Measurements from ENCODE around the gene IRF1. TPM values are rescaled to one million over a fixed set of nuclear protein-coding genes. Genes with fewer than 3 reads are reported as not detected.

Gene IRF1
- total RNA-seq, 1 experiment from 2014 or later: 4.8 TPM

DNA sequence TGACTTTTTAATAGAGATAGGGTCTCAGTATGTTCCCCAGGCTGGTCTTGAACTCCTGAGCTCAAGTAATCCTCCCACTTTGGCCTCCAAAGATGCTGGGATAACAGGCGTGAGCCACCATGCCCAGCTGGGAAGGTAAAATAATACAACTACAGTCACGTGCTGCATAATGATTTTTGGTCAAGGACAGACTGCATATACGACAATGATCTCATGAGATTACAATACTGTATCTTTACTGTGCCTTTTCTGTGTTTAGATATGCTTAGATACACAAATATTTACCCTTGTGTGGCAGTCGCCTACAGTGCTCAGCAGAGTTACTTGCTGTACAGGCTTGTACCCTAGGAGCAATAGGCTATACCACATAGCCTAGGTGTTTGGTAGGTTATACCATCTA, 14.2 kb upstream of the IRF1 start:
- H3K36me3 ChIP-seq (ENCODE audit: insufficient read depth, low read length): no peaks in the 10 kb centered on the region
- H3K9ac ChIP-seq (ENCODE audit: low read length): no peak overlapping the region
- H2AFZ ChIP-seq (ENCODE audit: low read length): no peak overlapping the region
- no peaks in the 10 kb centered on the region for H3K9me2 ChIP-seq (replicated peaks; ENCODE audit: insufficient read depth, low read length)
- no peak overlapping the region for H3K27ac ChIP-seq (ENCODE audit: low read length)
- peaks cover 3% of the 10 kb centered on the region; the same call in 1 of the 2 replicates for H3K4me1 ChIP-seq (ENCODE audit: low read length)
- H3K9me3 ChIP-seq (ENCODE audit: low read length): no peaks in the 10 kb centered on the region
- no peaks in the 10 kb centered on the region for H4K20me1 ChIP-seq (ENCODE audit: insufficient read depth, low read depth, low read length)
- no peaks in the 10 kb centered on the region for H3K27me3 ChIP-seq (ENCODE audit: low read length)
- H3K4me2 ChIP-seq (ENCODE audit: low read depth, low read length, poor library complexity, severe bottlenecking): no peak overlapping the region
- DNase-seq: no peak
- H3K79me2 ChIP-seq (ENCODE audit: low read length): no peaks in the 10 kb centered on the region
- no peak overlapping the region for H3K4me3 ChIP-seq (ENCODE audit: low read length)

DNA sequence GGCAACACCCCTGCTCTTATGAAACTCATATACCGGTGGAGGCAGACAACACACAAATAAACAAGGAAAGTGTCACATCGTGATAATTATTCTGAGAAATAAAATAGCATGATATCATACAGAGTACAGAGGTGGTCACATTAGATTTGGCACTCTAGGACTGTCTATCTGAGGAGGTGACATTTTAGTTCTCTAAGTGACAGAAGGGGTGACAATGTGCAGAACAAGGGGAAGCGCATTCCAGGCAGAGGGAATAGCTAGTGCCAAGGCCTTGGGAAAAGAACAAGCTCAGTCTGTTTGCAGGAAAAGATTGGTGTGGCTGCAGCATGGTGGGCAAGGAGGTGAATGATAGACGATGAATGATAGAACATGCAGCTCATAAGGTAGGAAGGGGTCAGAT, 12.7 kb upstream of the IRF1 start:
- H3K27me3 ChIP-seq (ENCODE audit: low read length): no peaks in the 10 kb centered on the region

DNA sequence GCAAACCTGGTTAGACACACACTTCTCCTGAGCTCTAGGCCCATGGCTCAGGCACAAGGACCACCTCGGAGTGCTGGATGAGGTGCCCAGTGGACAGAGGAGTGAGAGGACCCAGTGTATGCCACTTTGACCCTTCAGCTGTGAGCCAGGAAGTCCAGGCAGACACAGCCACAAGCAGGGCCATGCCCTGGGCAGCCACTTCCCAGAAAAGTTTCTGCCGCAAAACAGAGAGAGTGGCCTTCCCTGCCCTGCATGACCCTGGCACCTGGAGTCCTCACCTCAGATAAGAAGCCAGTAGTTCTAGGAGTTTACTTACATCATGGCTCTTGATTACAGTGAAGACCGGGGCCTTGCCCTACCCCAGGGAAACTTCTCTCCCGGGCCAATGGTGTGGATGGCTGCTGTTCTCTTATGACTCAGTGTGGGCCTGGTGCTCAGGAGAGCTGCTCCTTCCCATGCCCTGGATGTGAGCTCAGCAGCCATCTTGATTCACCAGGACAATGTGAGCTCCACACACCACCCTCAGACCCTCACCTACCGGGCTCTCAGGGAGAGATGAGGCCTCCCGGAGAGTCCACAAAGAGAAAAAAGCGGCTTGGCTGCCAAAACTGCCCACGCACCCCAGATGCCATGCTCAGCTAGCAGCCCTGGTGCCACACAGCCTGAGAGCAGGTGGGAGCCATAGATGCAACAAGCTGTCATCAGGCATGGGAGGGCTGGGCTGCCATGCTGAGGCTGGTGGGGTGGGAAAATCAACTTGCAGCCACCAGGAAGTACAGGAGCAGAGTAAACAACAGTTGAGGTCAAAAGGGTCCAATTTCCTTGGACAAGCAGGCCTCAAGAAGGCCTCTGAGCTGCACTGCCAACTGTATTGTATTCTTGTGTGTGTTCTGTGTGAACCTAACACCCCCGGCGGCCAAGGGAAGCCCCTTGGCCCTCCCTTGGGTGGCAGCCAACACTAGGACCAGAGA, 11.7 kb upstream of the IRF1 start:
- no peak for DNase-seq
- Histone ChIP-seq H3K27ac (ENCODE audit: low read length) (no peak overlapping the region), H3K27me3 (ENCODE audit: low read length) (no peaks in the 10 kb centered on the region), H3K4me3 (ENCODE audit: low read length) (no peak overlapping the region), H3K4me1 (ENCODE audit: low read length) (peaks cover 4% of the 10 kb centered on the region), H4K20me1 (ENCODE audit: insufficient read depth, low read depth, low read length) (no peaks in the 10 kb centered on the region; the same call in 1 of the 2 replicates), H3K9me2 (replicated peaks; ENCODE audit: insufficient read depth, low read length) (no peaks in the 10 kb centered on the region), H3K9me3 (ENCODE audit: low read length) (no peaks in the 10 kb centered on the region), H2AFZ (ENCODE audit: low read length) (no peak overlapping the region), H3K4me2 (ENCODE audit: low read depth, low read length, poor library complexity, severe bottlenecking) (no peak overlapping the region), H3K36me3 (ENCODE audit: insufficient read depth, low read length) (no peaks in the 10 kb centered on the region), H3K79me2 (ENCODE audit: low read length) (no peaks in the 10 kb centered on the region), H3K9ac (ENCODE audit: low read length) (no peak overlapping the region)

More for the DNA sequence above, 12.7 kb upstream of the IRF1 start:
- H3K9ac ChIP-seq (ENCODE audit: low read length): no peak overlapping the region
- H3K4me1 ChIP-seq (ENCODE audit: low read length): peaks cover 3% of the 10 kb centered on the region; the same call in 1 of the 2 replicates
- H3K36me3 ChIP-seq (ENCODE audit: insufficient read depth, low read length): no peaks in the 10 kb centered on the region
- H3K27ac ChIP-seq (ENCODE audit: low read length): no peak overlapping the region
- DNase-seq: no peak
- H3K4me3 ChIP-seq (ENCODE audit: low read length): no peak overlapping the region
- no peak overlapping the region for H2AFZ ChIP-seq (ENCODE audit: low read length)
- H3K4me2 ChIP-seq (ENCODE audit: low read depth, low read length, poor library complexity, severe bottlenecking): no peak overlapping the region
- no peaks in the 10 kb centered on the region; the same call in 1 of the 2 replicates for H4K20me1 ChIP-seq (ENCODE audit: insufficient read depth, low read depth, low read length)
- no peaks in the 10 kb centered on the region for H3K9me2 ChIP-seq (replicated peaks; ENCODE audit: insufficient read depth, low read length)
- H3K79me2 ChIP-seq (ENCODE audit: low read length): no peaks in the 10 kb centered on the region
- no peaks in the 10 kb centered on the region for H3K9me3 ChIP-seq (ENCODE audit: low read length)

DNA sequence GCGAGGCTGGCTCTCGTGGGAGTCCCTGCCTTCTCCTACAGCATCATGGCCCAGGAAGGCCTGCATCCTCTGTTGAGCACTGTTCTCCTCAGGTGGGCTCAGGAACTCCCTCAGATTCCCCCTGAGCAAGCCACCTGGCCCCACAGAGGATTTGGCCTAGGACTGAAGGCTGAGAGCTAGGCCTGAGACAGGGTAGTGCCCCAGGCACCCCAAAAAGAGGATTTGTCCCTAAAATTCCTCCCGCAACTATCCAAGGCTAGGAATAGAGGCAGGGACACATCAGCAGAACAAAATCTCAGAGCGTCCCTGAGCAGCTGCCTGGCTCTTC, 11.0 kb upstream of the IRF1 start:
- Histone ChIP-seq H3K4me2 (ENCODE audit: low read depth, low read length, poor library complexity, severe bottlenecking) (no peak overlapping the region), H3K9me3 (ENCODE audit: low read length) (no peaks in the 10 kb centered on the region), H3K27ac (ENCODE audit: low read length) (no peak overlapping the region), H3K9ac (ENCODE audit: low read length) (no peak overlapping the region), H3K36me3 (ENCODE audit: insufficient read depth, low read length) (no peaks in the 10 kb centered on the region), H3K4me1 (ENCODE audit: low read length) (peaks cover 10% of the 10 kb centered on the region), H2AFZ (ENCODE audit: low read length) (no peak overlapping the region), H3K4me3 (ENCODE audit: low read length) (no peak overlapping the region), H3K79me2 (ENCODE audit: low read length) (no peaks in the 10 kb centered on the region), H3K9me2 (replicated peaks; ENCODE audit: insufficient read depth, low read length) (no peaks in the 10 kb centered on the region), H3K27me3 (ENCODE audit: low read length) (no peaks in the 10 kb centered on the region), H4K20me1 (ENCODE audit: insufficient read depth, low read depth, low read length) (no peaks in the 10 kb centered on the region; the same call in 1 of the 2 replicates)
- no peak for DNase-seq

DNA sequence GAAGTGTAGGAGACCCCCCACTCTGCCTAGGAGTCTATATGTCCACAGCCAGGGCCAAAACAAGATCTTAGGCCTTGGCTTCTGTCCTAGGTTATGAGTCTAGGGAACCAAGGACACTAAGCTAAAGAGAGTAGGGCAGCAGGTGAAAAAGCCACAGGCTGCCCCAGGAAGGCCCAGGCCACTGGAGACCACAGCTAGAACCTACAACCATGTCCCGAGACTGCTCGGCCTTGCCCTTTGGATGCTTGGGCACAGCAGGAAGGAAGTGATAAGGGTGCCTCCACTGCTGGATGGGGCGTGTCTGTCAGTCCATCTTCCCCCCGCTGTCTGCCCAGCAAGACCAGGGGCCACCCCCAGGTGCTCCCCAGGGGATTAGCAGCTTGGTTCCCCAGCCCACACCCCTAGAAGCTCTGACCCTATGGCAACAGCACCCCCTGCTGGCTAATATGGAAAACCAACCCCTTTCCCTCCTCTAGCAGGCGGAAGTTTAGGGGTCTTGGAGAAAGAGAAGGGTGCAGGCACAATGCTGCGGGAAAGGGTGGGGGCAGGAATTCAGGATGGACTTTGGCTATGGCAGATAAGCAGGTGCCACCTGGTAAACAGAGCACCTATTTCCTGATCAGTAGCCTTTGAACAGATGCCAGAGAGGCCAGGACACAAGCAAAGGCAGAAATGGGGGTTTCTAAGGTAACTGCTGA, 10.5 kb upstream of the IRF1 start:
- no peaks in the 10 kb centered on the region for H3K79me2 ChIP-seq (ENCODE audit: low read length)
- H2AFZ ChIP-seq (ENCODE audit: low read length): no peak overlapping the region
- H4K20me1 ChIP-seq (ENCODE audit: insufficient read depth, low read depth, low read length): no peaks in the 10 kb centered on the region; the same call in 1 of the 2 replicates
- no peaks in the 10 kb centered on the region for H3K9me2 ChIP-seq (replicated peaks; ENCODE audit: insufficient read depth, low read length)
- no peaks in the 10 kb centered on the region for H3K9me3 ChIP-seq (ENCODE audit: low read length)
- no peaks in the 10 kb centered on the region for H3K27me3 ChIP-seq (ENCODE audit: low read length)
- H3K4me2 ChIP-seq (ENCODE audit: low read depth, low read length, poor library complexity, severe bottlenecking): no peak overlapping the region
- H3K4me1 ChIP-seq (ENCODE audit: low read length): peaks cover 15% of the 10 kb centered on the region
- H3K36me3 ChIP-seq (ENCODE audit: insufficient read depth, low read length): no peaks in the 10 kb centered on the region
- peak; percentile 90 for DNase-seq
- no peak overlapping the region for H3K4me3 ChIP-seq (ENCODE audit: low read length)
- H3K9ac ChIP-seq (ENCODE audit: low read length): no peak overlapping the region
- H3K27ac ChIP-seq (ENCODE audit: low read length): no peak overlapping the region

DNA sequence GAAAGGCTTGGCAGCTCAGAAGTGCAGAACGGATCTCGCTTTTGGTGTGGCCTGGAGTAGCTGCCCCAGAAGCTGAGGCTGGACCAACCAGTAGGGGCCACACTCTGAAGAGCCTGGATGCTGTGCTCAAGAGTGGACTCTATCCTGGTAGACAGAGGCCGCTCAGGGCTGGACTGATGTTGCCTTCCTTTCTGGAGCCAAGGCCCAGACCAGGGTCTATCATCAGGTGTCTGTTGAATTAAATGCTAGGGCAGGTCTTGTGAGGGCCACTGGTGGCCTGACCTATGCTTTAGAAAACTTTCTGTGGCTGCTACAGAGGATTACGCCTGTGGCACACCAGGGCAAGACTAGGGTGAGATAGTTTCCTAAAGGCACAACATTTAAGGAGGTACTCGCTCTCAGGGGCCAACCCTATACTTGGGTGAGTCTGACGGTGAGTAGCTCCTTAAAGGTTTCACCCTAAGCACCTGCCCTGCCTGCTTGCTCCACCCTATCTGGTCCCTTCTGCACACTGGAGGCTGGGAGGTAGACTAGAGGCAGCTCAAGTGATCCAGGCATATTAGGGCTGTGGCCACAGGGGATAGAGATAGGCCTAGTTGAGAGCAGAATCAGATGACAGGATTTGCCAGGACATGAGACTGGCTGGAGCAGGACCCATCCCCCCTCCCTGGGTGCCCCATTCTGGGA, 9.8 kb upstream of the IRF1 start:
- no peaks in the 10 kb centered on the region for H3K9me3 ChIP-seq (ENCODE audit: low read length)
- no peak overlapping the region for H3K4me2 ChIP-seq (ENCODE audit: low read depth, low read length, poor library complexity, severe bottlenecking)

DNA sequence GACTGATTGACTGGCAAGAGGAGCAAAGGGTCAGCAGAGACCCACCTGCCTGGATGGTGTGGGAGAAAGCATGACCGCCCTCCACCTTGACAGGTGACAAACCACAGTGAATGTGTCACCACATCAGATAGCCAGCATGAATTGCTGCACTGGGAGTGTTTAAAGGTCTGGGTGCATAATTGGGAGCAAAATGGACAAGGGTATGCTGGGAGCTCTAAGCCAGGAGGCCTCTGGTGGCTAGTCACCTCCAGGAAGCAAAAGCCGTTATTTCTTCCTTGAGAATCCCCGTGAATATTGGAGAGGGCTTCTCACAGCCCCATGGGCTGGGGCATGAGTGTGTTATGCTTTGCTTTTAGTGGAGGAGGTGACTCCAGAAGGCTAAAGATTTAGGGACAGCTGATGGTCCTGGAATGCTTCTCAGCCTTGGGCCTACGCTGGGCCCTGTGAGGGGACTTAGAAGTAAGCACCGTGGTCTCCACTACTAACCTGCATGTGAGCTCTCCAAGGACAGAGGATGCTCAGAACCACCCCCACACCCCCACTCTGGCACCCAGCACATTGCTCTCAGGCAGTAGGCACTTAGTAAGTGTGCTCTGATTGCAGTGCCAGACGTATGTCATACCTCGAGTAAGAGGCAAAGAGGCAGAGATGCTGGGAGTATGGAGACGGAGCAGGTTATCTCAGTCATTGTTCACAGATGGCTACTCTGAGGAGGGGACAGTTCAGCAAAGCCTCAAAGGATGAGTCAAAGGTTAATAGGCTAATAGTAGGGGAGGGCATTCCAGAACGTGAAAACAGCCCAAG, 9.1 kb upstream of the IRF1 start:
- H3K4me2 ChIP-seq (ENCODE audit: low read depth, low read length, poor library complexity, severe bottlenecking): no peak overlapping the region
- H4K20me1 ChIP-seq (ENCODE audit: insufficient read depth, low read depth, low read length): no peaks in the 10 kb centered on the region; the same call in 1 of the 2 replicates
- H3K9me2 ChIP-seq (replicated peaks; ENCODE audit: insufficient read depth, low read length): no peaks in the 10 kb centered on the region
- no peaks in the 10 kb centered on the region for H3K36me3 ChIP-seq (ENCODE audit: insufficient read depth, low read length)
- H3K9me3 ChIP-seq (ENCODE audit: low read length): no peaks in the 10 kb centered on the region
- no peak overlapping the region for H3K4me3 ChIP-seq (ENCODE audit: low read length)
- H2AFZ ChIP-seq (ENCODE audit: low read length): no peak overlapping the region
- no peak for DNase-seq
- peaks cover 22% of the 10 kb centered on the region for H3K4me1 ChIP-seq (ENCODE audit: low read length)
- no peaks in the 10 kb centered on the region for H3K27me3 ChIP-seq (ENCODE audit: low read length)
- H3K27ac ChIP-seq (ENCODE audit: low read length): no peak overlapping the region
- H3K9ac ChIP-seq (ENCODE audit: low read length): no peak overlapping the region
- no peaks in the 10 kb centered on the region for H3K79me2 ChIP-seq (ENCODE audit: low read length)

More for the DNA sequence above, 9.8 kb upstream of the IRF1 start:
- no peak for DNase-seq
- Histone ChIP-seq H3K4me3 (ENCODE audit: low read length) (no peak overlapping the region), H3K4me1 (ENCODE audit: low read length) (peaks cover 18% of the 10 kb centered on the region), H3K9me2 (replicated peaks; ENCODE audit: insufficient read depth, low read length) (no peaks in the 10 kb centered on the region), H2AFZ (ENCODE audit: low read length) (no peak overlapping the region), H3K9ac (ENCODE audit: low read length) (no peak overlapping the region), H3K27ac (ENCODE audit: low read length) (no peak overlapping the region), H4K20me1 (ENCODE audit: insufficient read depth, low read depth, low read length) (no peaks in the 10 kb centered on the region; the same call in 1 of the 2 replicates), H3K27me3 (ENCODE audit: low read length) (no peaks in the 10 kb centered on the region), H3K36me3 (ENCODE audit: insufficient read depth, low read length) (no peaks in the 10 kb centered on the region), H3K79me2 (ENCODE audit: low read length) (no peaks in the 10 kb centered on the region)
